H9 (cell line): ENCODE results near the gene SEH1L. TPM values are rescaled to one million over a fixed set of nuclear protein-coding genes. Genes with fewer than 3 reads are reported as not detected.
"Not testable (repeated sequence)": the region's sequence is repeated elsewhere in the genome, so short reads cannot be mapped to it uniquely, and the experiment has no call there.

Source experiments
- DNase-seq: peaks from one replicate; pipeline ENCODE4 v3.0.0-alpha.2; 2017
- H2AFZ ChIP-seq: one replicate; pipeline ENCODE4 v1.6.1; 2013; ENCODE audit warnings: mild to moderate bottlenecking, low read length, control low read depth, moderate library complexity
- H2AK5ac ChIP-seq: 2 replicates; pipeline ENCODE4 v1.6.1; 2013; ENCODE audit warnings: low read length, control low read depth, mixed read lengths; ENCODE audit not compliant: insufficient read length
- H2BK120ac ChIP-seq: one replicate; pipeline ENCODE4 v1.6.1; 2013; ENCODE audit warnings: low read depth, mild to moderate bottlenecking, low read length, control low read depth, inconsistent platforms; ENCODE audit not compliant: poor library complexity, severe bottlenecking
- H2BK12ac ChIP-seq: 2 replicates; pipeline ENCODE4 v1.6.1; 2013; ENCODE audit warnings: low read length, control low read depth, mixed read lengths, low read depth; ENCODE audit not compliant: insufficient read length
- H2BK15ac ChIP-seq: 2 replicates; pipeline ENCODE4 v1.6.1; 2013; ENCODE audit warnings: low read depth, low read length, control low read depth
- H2BK20ac ChIP-seq: one replicate; pipeline ENCODE4 v1.6.1; 2013; ENCODE audit warnings: low read depth, mild to moderate bottlenecking, low read length, control low read depth, inconsistent platforms; ENCODE audit not compliant: poor library complexity, severe bottlenecking
- H2BK5ac ChIP-seq: 2 replicates; pipeline ENCODE4 v1.6.1; 2013; ENCODE audit warnings: low read length, control low read depth, mixed read lengths; ENCODE audit not compliant: insufficient read length
- H3K14ac ChIP-seq: 2 replicates; pipeline ENCODE4 v1.6.1; 2013; ENCODE audit warnings: low read length, control low read depth; ENCODE audit not compliant: insufficient read depth
- H3K18ac ChIP-seq: 2 replicates; pipeline ENCODE4 v1.6.1; 2013; ENCODE audit warnings: low read depth, mild to moderate bottlenecking, mixed read lengths, low read length, control low read depth; ENCODE audit not compliant: insufficient read length
- H3K23ac ChIP-seq: 2 replicates; pipeline ENCODE4 v1.6.1; 2013; ENCODE audit warnings: low read length, control low read depth, mixed read lengths, low read depth; ENCODE audit not compliant: insufficient read length
- H3K23me2 ChIP-seq: 2 replicates; pipeline ENCODE4 v1.6.1; 2013; ENCODE audit warnings: low read depth, mild to moderate bottlenecking, mixed read lengths, low read length, control low read depth; ENCODE audit not compliant: insufficient read length, poor library complexity, severe bottlenecking
- H3K27ac ChIP-seq: 2 replicates; pipeline ENCODE4 v1.5.1; 2013; ENCODE audit warnings: low read length, control low read depth, mixed read lengths, low read depth; ENCODE audit not compliant: insufficient read length
- H3K27me3 ChIP-seq: 2 replicates; pipeline ENCODE4 v1.6.1; 2013; ENCODE audit warnings: low read length, control low read depth, inconsistent platforms; ENCODE audit not compliant: insufficient read depth
- H3K4ac ChIP-seq: 2 replicates; pipeline ENCODE4 v1.6.1; 2013; ENCODE audit warnings: low read depth, mild to moderate bottlenecking, control low read depth, inconsistent platforms, low read length, moderate library complexity
- H3K4me1 ChIP-seq: 2 replicates; pipeline ENCODE4 v1.6.1; 2013; ENCODE audit warnings: low read length, control low read depth, inconsistent platforms; ENCODE audit not compliant: insufficient read depth
- H3K4me2 ChIP-seq: 2 replicates; pipeline ENCODE4 v1.6.1; 2013; ENCODE audit warnings: low read length, control low read depth, mixed read lengths; ENCODE audit not compliant: insufficient read length, insufficient read depth
- H3K56ac ChIP-seq: 2 replicates; pipeline ENCODE4 v1.6.1; 2013; ENCODE audit warnings: low read depth, mild to moderate bottlenecking, mixed read lengths, low read length, control low read depth; ENCODE audit not compliant: insufficient read length
- H3K79me1 ChIP-seq: 2 replicates; pipeline ENCODE4 v1.6.1; 2013; ENCODE audit warnings: low read depth, mild to moderate bottlenecking, moderate library complexity, low read length, control low read depth, inconsistent platforms; ENCODE audit not compliant: insufficient read depth, poor library complexity, severe bottlenecking
- H3K79me2 ChIP-seq: 2 replicates; pipeline ENCODE4 v1.6.1; 2013; ENCODE audit warnings: low read length, control low read depth, inconsistent platforms; ENCODE audit not compliant: insufficient read depth
- H3K9ac ChIP-seq: 2 replicates; pipeline ENCODE4 v1.6.1; 2013; ENCODE audit warnings: low read length, control low read depth, mixed read lengths; ENCODE audit not compliant: insufficient read length; ENCODE audit errors: extremely low read depth
- H3K9me3 ChIP-seq: one replicate; pipeline ENCODE4 v1.6.1; 2013; ENCODE audit warnings: low read depth, low read length, inconsistent platforms; ENCODE audit not compliant: control insufficient read depth
- H3T11ph ChIP-seq: one replicate; pipeline ENCODE4 v1.6.1; 2013; ENCODE audit warnings: mild to moderate bottlenecking, low read length, control low read depth, inconsistent platforms
- H4K20me1 ChIP-seq: one replicate; pipeline ENCODE4 v1.6.1; 2013; ENCODE audit not compliant: control insufficient read depth, insufficient read length, insufficient read depth
- H4K5ac ChIP-seq: 2 replicates; pipeline ENCODE4 v1.6.1; 2013; ENCODE audit warnings: low read depth, mild to moderate bottlenecking, mixed read lengths, low read length, control low read depth; ENCODE audit not compliant: insufficient read length
- H4K8ac ChIP-seq: replicated peaks from 2 replicates; pipeline ENCODE4 v1.6.1; 2013; ENCODE audit warnings: low read length, control low read depth, mixed read lengths, low read depth; ENCODE audit not compliant: insufficient read length
- H4K91ac ChIP-seq: 2 replicates; pipeline ENCODE4 v1.6.1; 2013; ENCODE audit warnings: low read depth, mild to moderate bottlenecking, moderate library complexity, mixed read lengths, low read length, control low read depth; ENCODE audit not compliant: insufficient read length
- H3K27ac Mint-ChIP-seq, 3 experiments: 2 replicates in 2 of 3; 3 replicates in 1 of 3; pipeline ENCODE4 v1.8.0; 2020 to 2021; ENCODE audit warnings: mixed read lengths in 3 of 3, mild to moderate bottlenecking in 1 of 3, moderate library complexity in 1 of 3
- H3K27me3 Mint-ChIP-seq: 2 replicates; pipeline ENCODE4 v1.8.0; 2021; ENCODE audit warnings: low read depth, mild to moderate bottlenecking, moderate library complexity, mixed read lengths
- H3K36me3 Mint-ChIP-seq, 3 experiments: 2 replicates in 2 of 3; 3 replicates in 1 of 3; pipeline ENCODE4 v1.8.0; 2020 to 2021; ENCODE audit warnings: low read depth in 3 of 3, mixed read lengths in 3 of 3; ENCODE audit not compliant: insufficient read depth in 1 of 3
- H3K4me1 Mint-ChIP-seq, 2 experiments: 2 replicates each; pipeline ENCODE4 v1.8.0; 2020; ENCODE audit warnings: mixed read lengths in 2 of 2
- H3K4me3 Mint-ChIP-seq, 2 experiments: 2 replicates in 1 of 2; 3 replicates in 1 of 2; pipeline ENCODE4 v1.8.0; 2020 to 2021; ENCODE audit warnings: mild to moderate bottlenecking in 2 of 2, mixed read lengths in 2 of 2, moderate library complexity in 1 of 2
- H3K9me3 Mint-ChIP-seq, 2 experiments: 2 replicates in 1 of 2; 3 replicates in 1 of 2; pipeline ENCODE4 v1.8.0; 2020; ENCODE audit warnings: mild to moderate bottlenecking in 2 of 2, mixed read lengths in 2 of 2, moderate library complexity in 1 of 2
- CTCF ChIP-seq: fragments of 200-600 bp; sonication (generic); conservative IDR thresholded peaks from 3 replicates; pipeline ENCODE4 v1.8.0; 2021; ENCODE audit warnings: antibody characterized with exemption, mild to moderate bottlenecking
- WGBS: extraction: QIAGEN DNeasy Blood & Tissue Kit; methylation state at CpG from one replicate; pipeline ENCODE4 v1.1.7; 2013; ENCODE audit warnings: missing lambda C conversion rate, low lambda C conversion rate, mixed read lengths; ENCODE audit not compliant: insufficient read length; ENCODE audit errors: extremely low coverage; 5-methylcytosine and 5-hydroxymethylcytosine counted together
- total RNA-seq: library from RNA; stranded (reverse); gene quantifications from 2 replicates; pipeline ENCODE4 v1.2.1, GENCODE V29; 2021

The SEH1L gene
- total RNA-seq, 1 experiment from 2014 or later = 97.2 TPM

DNA sequence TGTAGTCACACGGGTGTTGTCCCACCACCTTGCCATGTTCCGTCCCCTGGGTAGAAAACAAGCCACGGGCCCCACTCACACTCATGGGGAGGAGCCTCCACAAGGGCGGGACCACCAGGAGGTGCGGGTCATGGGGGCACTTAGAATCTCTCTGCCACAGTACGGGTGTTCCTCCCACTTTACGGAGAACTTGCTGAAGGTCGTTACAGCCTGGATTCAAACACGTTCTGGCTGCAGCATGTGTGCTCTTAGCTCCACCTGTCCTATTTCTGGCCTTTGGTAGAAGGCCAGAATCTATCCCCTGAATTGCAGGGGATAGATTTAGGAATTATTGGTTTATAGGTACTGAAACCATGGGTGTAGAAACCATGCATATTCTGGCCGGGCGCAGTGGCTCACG, 28.5 kb downstream of the SEH1L start:
- Histone ChIP-seq H3K4me1 (no peaks in the 10 kb centered on the region), H3K79me1 (no peaks in the 10 kb centered on the region), H4K20me1 (no peaks in the 10 kb centered on the region), H3K56ac (no peak overlapping the region), H3K23ac (no peak overlapping the region), H3K27me3 (no peaks in the 10 kb centered on the region), H2AK5ac (no peak overlapping the region), H2BK15ac (no peak overlapping the region), H3K4ac (no peak overlapping the region), H2BK20ac (no peak overlapping the region), H2BK5ac (no peak overlapping the region), H3K27ac (no peak overlapping the region), H2AFZ (no peak overlapping the region), H3K9ac (no peak overlapping the region), H3K9me3 (no peaks in the 10 kb centered on the region), H3K79me2 (no peaks in the 10 kb centered on the region; the same call in 1 of the 2 replicates), H2BK120ac (no peak overlapping the region), H3K23me2 (no peaks in the 10 kb centered on the region), H4K5ac (no peak overlapping the region), H4K91ac (no peak overlapping the region), H2BK12ac (no peak overlapping the region), H3K14ac (no peak overlapping the region), H4K8ac (no peak overlapping the region), H3K4me2 (no peak overlapping the region), H3K18ac (no peak overlapping the region), H3T11ph (no peak overlapping the region)
- WGBS = no CpG with 5 or more reads among the region's 12 CpGs
- H3K27me3 Mint-ChIP-seq = no peaks in the 10 kb centered on the region; the same call in 1 of the 2 replicates
- peaks cover 61 to 77% (median 68%) of the 10 kb centered on the region in 3 experiments for H3K36me3 Mint-ChIP-seq
- no peaks in the 10 kb centered on the region for H3K4me1 Mint-ChIP-seq
- DNase-seq = no peak
- H3K9me3 Mint-ChIP-seq = peaks cover 8 to 9% of the 10 kb centered on the region in 2 experiments
- no peak overlapping the region for H3K4me3 Mint-ChIP-seq
- no peak for TF ChIP-seq CTCF
- peak overlapping the region in 1 of 3 experiments; percentile 10; a peak in 1 of 7 replicates for H3K27ac Mint-ChIP-seq

- H3K56ac ChIP-seq, H3K23me2 ChIP-seq, H2BK15ac ChIP-seq, H3K79me2 ChIP-seq, DNase-seq, H3K4me2 ChIP-seq, H3K27me3 Mint-ChIP-seq, H3K4me3 Mint-ChIP-seq, H3K9me3 Mint-ChIP-seq, H4K20me1 ChIP-seq, H2BK120ac ChIP-seq, H3K27ac ChIP-seq, H3K9me3 ChIP-seq, H2BK5ac ChIP-seq, H3T11ph ChIP-seq, H2BK20ac ChIP-seq, H3K9ac ChIP-seq, H2AFZ ChIP-seq, H2BK12ac ChIP-seq, H3K4ac ChIP-seq, H4K5ac ChIP-seq, H3K4me1 Mint-ChIP-seq, H3K4me1 ChIP-seq, H2AK5ac ChIP-seq, H3K18ac ChIP-seq, H4K8ac ChIP-seq, H3K79me1 ChIP-seq, H3K23ac ChIP-seq, H4K91ac ChIP-seq, H3K27ac Mint-ChIP-seq, H3K27me3 ChIP-seq, H3K14ac ChIP-seq: not testable (repeated sequence)
- H3K36me3 Mint-ChIP-seq = peaks cover 49 to 66% (median 65%) of the 10 kb centered on the region in 3 experiments
- WGBS = no CpG with 5 or more reads among the region's 34 CpGs
Observed at GRCh38 chr18:12980065-12980464, 32.3 kb downstream of the SEH1L start.
